Psoas muscle (tissue), 8 donors: Measurements from ENCODE around the gene TRIM8. TPM values are rescaled to one million over a fixed set of nuclear protein-coding genes. Genes with fewer than 3 reads are reported as not detected.

Experiments used
- ATAC-seq, 4 donors: fragments of 200-7000 bp; cut with Tn5 transposase; one replicate each; pipeline ENCODE4 v1.9.1; 2020; ENCODE audit warnings: moderate library complexity in 3 of 4, mild to moderate bottlenecking in 2 of 4
- DNase-seq, 2 donors: peaks; one replicate each; pipeline ENCODE4 v3.0.0-alpha.2; 2020
- H3K27ac ChIP-seq: fragments of 200-600 bp; one replicate; pipeline ENCODE4 v1.8.0; 2022
- H3K27me3 ChIP-seq, 3 donors: fragments of 200-600 bp in 1 of 3; one replicate each; pipeline versions ENCODE4 v1.6.1 to v1.8.0; 2013 to 2022; ENCODE audit warnings: low read length in 2 of 3, mild to moderate bottlenecking in 2 of 3, moderate library complexity in 1 of 3; ENCODE audit not compliant: insufficient read depth in 3 of 3
- H3K36me3 ChIP-seq, 2 donors: fragments of 200-600 bp in 1 of 2; one replicate each; pipeline versions ENCODE4 v1.6.1 to v1.8.0; 2013 to 2022; ENCODE audit warnings: low read depth in 1 of 2, mild to moderate bottlenecking in 1 of 2, moderate library complexity in 1 of 2; ENCODE audit not compliant: insufficient read depth in 1 of 2
- H3K4me1 ChIP-seq: fragments of 200-600 bp; one replicate; pipeline ENCODE4 v1.8.0; 2022
- H3K4me3 ChIP-seq: fragments of 200-600 bp; one replicate; pipeline ENCODE4 v1.8.0; 2022; ENCODE audit warnings: mild to moderate bottlenecking
- H3K9me3 ChIP-seq: fragments of 200-600 bp; one replicate; pipeline ENCODE4 v1.8.0; 2022
- WGBS, 3 donors: extraction: QIAGEN DNeasy Blood & Tissue Kit; methylation state at CpG; one replicate each; pipeline versions ENCODE4 v1.1.6 to v1.1.7; 2013; 5-methylcytosine and 5-hydroxymethylcytosine counted together
- intact Hi-C, 2 donors: fragments of 100-400 bp; cut with DNase I; formaldehyde crosslinking; loops; one replicate each; pipeline versions ENCODE4 v1.11.0 to v1.14.2; 2022
- polyA plus RNA-seq, 3 donors: library from polyadenylated mRNA; stranded (reverse); fragments of 200-250 nt; gene quantifications; one replicate each; pipeline ENCODE4 v1.2.3, GENCODE V29; 2013
- total RNA-seq, 4 donors: library from RNA; stranded (reverse); fragmentation: NEBNext Ultra II Directional in 2 of 4; extraction: Animal tissue kit (Norgen Biotek cat#: 25700) in 2 of 4; gene quantifications; one replicate each; pipeline versions ENCODE4 v1.2.1 to v1.2.4, GENCODE V29; 2021 to 2023
- TF ChIP-seq, protein P1 (sequence below): fragments of 200-600 bp; IDR thresholded peaks from one replicate; pipeline ENCODE4 v1.8.0; 2022; ENCODE audit warnings: antibody characterized with exemption
- donor health status: healthy with polysubstance abuse.
- donor health status: DM: no; HTN: no; CAD: no; lungs with moderate emphysema.
- donor health status: Bipolar disorder and iron deficiency.
- donor health status: healthy.
- donor health status: DM: yes; HTN: yes; CAD: no.
- donor health status: DM: no; HTN: no; CAD: no.
- donor health status: DM: no; HTN: no; CAD: no.
- donor health status: DM: yes; HTN: yes; CAD: no.

The TRIM8 gene
- total and polyA plus RNA-seq, 7 donors = 57.6 to 166 (median 97.2) TPM

GRCh38 chr10:102635377-102635776, 8.9 kb upstream of the TRIM8 start:
- intact Hi-C loops = no loop called here
- H3K36me3 ChIP-seq = no peaks in the 10 kb centered on the region
- WGBS, 3 donors = 52 to 56% (median 54%) methylated on average over 4 of the region's 4 CpGs
- H3K4me1 ChIP-seq = peaks cover 31% of the 10 kb centered on the region
- no peak overlapping the region for H3K4me3 ChIP-seq
- no peaks in the 10 kb centered on the region for H3K9me3 ChIP-seq
- DNase-seq (no peak), ATAC-seq (no peak)
- TF ChIP-seq, protein P1, sequence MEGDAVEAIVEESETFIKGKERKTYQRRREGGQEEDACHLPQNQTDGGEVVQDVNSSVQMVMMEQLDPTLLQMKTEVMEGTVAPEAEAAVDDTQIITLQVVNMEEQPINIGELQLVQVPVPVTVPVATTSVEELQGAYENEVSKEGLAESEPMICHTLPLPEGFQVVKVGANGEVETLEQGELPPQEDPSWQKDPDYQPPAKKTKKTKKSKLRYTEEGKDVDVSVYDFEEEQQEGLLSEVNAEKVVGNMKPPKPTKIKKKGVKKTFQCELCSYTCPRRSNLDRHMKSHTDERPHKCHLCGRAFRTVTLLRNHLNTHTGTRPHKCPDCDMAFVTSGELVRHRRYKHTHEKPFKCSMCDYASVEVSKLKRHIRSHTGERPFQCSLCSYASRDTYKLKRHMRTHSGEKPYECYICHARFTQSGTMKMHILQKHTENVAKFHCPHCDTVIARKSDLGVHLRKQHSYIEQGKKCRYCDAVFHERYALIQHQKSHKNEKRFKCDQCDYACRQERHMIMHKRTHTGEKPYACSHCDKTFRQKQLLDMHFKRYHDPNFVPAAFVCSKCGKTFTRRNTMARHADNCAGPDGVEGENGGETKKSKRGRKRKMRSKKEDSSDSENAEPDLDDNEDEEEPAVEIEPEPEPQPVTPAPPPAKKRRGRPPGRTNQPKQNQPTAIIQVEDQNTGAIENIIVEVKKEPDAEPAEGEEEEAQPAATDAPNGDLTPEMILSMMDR = no peak
- H3K27ac ChIP-seq = peak overlapping the region; percentile 23
- H3K27me3 ChIP-seq = no peaks in the 10 kb centered on the region

DNA sequence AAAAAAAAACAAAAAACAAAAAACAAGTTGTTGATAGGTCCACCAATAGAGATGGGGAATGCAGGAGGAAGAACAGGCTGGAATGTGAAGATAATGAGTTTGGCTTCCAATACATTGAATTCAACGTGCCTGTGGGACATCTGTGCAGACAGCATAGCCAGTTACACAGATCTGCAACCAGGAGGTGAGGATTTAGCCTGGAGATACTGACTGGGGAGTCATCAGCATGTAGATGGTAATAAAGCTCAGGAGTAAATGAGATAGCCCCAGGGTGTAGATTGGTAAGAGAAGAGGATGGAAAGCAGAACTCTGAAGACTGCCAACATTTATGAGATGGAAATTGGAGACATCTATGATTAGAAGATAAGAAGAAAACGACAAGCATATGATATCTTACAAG, 4.7 kb upstream of the TRIM8 start:
- Histone ChIP-seq H3K4me3 (no peak overlapping the region), H3K9me3 (no peaks in the 10 kb centered on the region), H3K36me3 (no peaks in the 10 kb centered on the region), H3K4me1 (peaks cover 11% of the 10 kb centered on the region), H3K27me3 (no peaks in the 10 kb centered on the region), H3K27ac (no peak overlapping the region)
- intact Hi-C loops = no loop called here
- WGBS, 3 donors = 26 to 37% (median 31%) methylated on average over 2 of the region's 2 CpGs
- DNase-seq (no peak), ATAC-seq (no peak)
- TF ChIP-seq, protein P1 = no peak

DNA sequence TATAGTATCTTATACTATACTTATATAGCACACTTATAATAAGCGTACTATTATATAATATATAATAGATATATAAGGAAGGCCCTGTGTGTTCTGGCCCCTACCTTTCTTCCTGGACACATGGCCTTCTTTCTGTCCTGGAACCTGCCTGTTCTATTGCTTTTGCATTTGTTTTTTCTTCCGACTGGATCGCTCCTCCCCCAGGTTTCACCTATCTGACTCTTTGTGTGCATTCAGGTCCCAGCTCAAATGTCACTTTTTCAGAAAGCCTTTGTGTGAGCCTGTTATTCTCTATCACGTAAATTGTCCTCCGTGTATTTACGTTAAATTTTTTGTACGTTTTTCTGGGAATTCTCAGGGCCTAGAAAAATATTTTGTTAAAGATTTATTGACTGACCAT, 2.9 kb upstream of the TRIM8 start:
- Histone ChIP-seq H3K36me3 (no peaks in the 10 kb centered on the region), H3K27ac (peak overlapping the region; percentile 99), H3K4me1 (peaks cover 8% of the 10 kb centered on the region), H3K27me3 (no peaks in the 10 kb centered on the region), H3K4me3 (peak overlapping the region; percentile 94), H3K9me3 (no peaks in the 10 kb centered on the region)
- DNase-seq = no peak
- TF ChIP-seq, protein P1 = no peak
- intact Hi-C loops = loop anchor here (5.0 to 10.0 kb wide), 3 partner anchors 39 to 824 kb away; partner anchors contain the start of gene OGA (in 1 of the 2)
- no peak for ATAC-seq
- 7 to 31% (median 20%) methylated on average over 7 of the region's 7 CpGs for WGBS, 3 donors

- TF ChIP-seq, protein P1 = no peak
- DNase-seq = peak; percentile 99
- ATAC-seq = peak; percentile 73 to 83 (median 78)
- H3K36me3 ChIP-seq = no peaks in the 10 kb centered on the region
- no peaks in the 10 kb centered on the region for H3K27me3 ChIP-seq
- H3K4me1 ChIP-seq = peaks cover 15% of the 10 kb centered on the region
- intact Hi-C loops = loop anchor here (5.0 to 10.0 kb wide), 3 partner anchors 40 to 825 kb away; partner anchors contain the start of gene OGA (in 1 of the 2)
- no peaks in the 10 kb centered on the region for H3K9me3 ChIP-seq
- H3K27ac ChIP-seq = peak overlapping the region; percentile 99
- 0 to 1% (median 1%) methylated on average over 52 to 77 of the region's 77 CpGs for WGBS, 3 donors
- H3K4me3 ChIP-seq = peak overlapping the region; percentile 94
Observed at GRCh38 chr10:102641880-102642735, 2.2 kb upstream of the TRIM8 start.
